WI38 (cell line): Measurements from ENCODE around the gene SYNJ2.

Experiments
- H3K4me3 ChIP-seq: 2 replicates; pipeline ENCODE4 v1.5.1; 2011; ENCODE audit warnings: low read depth, mild to moderate bottlenecking, control low read depth, low read length
- TF ChIP-seq, protein P1 (sequence below): IDR thresholded peaks from 2 replicates; pipeline ENCODE4 v1.5.1; 2012; ENCODE audit warnings: low read depth, mild to moderate bottlenecking, control low read depth, low read length

The SYNJ2 gene

GRCh38 chr6:158110986-158111385 is 129.3 kb downstream of the SYNJ2 start:
- TF ChIP-seq, protein P1, sequence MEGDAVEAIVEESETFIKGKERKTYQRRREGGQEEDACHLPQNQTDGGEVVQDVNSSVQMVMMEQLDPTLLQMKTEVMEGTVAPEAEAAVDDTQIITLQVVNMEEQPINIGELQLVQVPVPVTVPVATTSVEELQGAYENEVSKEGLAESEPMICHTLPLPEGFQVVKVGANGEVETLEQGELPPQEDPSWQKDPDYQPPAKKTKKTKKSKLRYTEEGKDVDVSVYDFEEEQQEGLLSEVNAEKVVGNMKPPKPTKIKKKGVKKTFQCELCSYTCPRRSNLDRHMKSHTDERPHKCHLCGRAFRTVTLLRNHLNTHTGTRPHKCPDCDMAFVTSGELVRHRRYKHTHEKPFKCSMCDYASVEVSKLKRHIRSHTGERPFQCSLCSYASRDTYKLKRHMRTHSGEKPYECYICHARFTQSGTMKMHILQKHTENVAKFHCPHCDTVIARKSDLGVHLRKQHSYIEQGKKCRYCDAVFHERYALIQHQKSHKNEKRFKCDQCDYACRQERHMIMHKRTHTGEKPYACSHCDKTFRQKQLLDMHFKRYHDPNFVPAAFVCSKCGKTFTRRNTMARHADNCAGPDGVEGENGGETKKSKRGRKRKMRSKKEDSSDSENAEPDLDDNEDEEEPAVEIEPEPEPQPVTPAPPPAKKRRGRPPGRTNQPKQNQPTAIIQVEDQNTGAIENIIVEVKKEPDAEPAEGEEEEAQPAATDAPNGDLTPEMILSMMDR, result no peak
- no peak overlapping the region for H3K4me3 ChIP-seq

- H3K4me3 ChIP-seq, result no peak overlapping the region
- TF ChIP-seq, protein P1, result no peak
Measured at GRCh38 chr6:158111987-158112386, 130.3 kb downstream of the SYNJ2 start.

DNA sequence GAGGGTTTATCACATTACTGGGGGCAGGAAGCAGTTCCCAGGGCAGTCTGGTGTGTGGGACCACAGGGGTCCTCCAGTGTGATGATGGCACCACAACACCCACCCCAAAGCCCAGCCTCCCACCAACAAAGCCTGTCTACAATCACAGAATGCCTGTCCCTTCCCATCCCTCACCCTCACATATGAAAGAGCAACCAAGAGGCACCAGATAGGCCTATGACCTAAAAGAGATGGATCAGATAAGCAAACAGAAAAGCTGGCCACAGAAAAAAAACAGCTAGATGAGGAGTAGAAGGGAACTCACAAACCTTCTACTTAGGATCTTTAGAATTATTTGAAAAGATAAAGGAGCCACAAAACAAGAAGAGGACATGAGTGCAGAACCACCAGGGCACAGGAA is 132.1 kb downstream of the SYNJ2 start:
- no peak overlapping the region for H3K4me3 ChIP-seq
- TF ChIP-seq, protein P1, result no peak

DNA sequence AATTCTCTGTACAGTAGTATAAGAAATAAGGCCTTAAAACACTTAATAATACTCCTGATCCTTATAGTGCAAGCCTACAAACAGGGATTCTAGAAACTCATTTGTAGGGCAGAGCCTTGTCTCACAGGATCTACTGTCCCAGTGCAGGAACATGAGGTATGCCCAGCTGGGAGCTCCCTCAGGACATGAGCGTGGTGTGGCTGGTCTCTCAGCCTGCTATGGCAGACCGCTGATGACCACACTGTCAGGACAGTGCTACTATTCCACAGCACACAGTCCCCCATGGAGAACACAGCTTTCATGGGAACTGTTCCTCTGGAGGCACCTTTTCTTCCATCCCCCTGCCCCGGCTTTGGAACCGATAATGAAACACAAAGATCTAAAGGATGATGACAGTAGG is 133.4 kb downstream of the SYNJ2 start:
- TF ChIP-seq, protein P1, result no peak

DNA sequence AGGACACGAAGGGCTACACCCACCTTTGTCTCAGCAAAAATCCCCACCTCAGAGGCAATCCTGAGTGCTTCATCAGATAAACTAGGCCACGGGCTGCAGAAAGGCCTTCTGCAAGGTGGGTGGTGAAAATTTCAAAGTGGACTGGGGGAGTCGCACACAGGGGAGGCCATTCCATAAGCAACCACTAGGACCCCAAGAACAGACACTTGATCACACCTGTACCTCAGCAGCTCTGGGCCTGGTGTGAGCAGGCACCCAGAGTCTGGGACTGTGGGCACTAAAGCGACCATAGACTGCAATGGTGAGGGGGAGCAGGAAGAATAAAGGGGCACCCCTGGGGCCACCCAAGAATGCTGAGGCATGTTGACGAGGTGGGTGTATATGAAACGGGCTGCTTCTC is 133.8 kb downstream of the SYNJ2 start:
- TF ChIP-seq, protein P1, result no peak
- no peak overlapping the region for H3K4me3 ChIP-seq

More for the DNA sequence above, 133.4 kb downstream of the SYNJ2 start:
- H3K4me3 ChIP-seq, result no peak overlapping the region

DNA sequence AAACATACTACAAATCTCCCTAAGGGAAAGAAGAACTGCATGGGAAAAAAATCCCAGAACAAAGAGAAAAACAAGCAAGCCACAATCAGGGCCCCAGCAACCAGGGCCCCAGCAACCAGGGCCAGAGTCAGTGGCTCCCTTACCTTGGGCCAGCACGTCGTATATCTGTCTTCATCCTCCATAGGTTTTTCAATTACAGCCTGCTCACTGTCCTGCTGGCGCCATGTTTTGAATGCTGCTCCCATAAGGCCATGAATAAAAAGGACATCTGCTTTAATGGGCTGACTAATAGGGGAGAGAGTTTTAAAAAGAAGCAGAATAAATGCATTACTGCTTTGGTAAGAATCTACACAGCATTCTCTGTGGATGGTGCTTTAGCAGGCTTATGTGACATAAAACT is 137.2 kb downstream of the SYNJ2 start:
- TF ChIP-seq, protein P1, result no peak
- H3K4me3 ChIP-seq, result no peak overlapping the region

DNA sequence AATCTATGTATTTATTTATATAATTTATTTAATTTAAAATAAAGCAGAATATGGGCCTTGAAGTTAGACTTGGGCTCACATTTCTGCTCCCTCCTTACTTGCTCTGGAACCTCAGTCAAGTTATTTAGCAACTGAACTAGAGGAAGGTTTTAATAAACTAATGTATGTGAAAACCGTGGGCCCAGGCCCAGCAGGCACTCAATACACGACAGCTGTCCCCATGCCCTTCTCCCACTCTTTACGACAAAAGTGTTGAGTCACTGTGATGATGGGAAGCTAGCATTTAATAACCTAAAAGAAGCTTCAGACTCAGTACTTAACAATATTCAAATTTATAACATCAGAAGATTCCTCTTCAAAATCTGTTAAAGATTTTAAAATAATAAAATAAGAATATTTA is 139.7 kb downstream of the SYNJ2 start:
- TF ChIP-seq, protein P1, result no peak
- H3K4me3 ChIP-seq, result no peak overlapping the region
